GM23248 (cell line): ENCODE results near the gene SLBP. TPM values are rescaled to one million over a fixed set of nuclear protein-coding genes. Genes with fewer than 3 reads are reported as not detected.
"Not testable (repeated sequence)": the region's sequence is repeated elsewhere in the genome, so short reads cannot be mapped to it uniquely, and the experiment has no call there.

Experiments used
- DNase-seq: peaks from one replicate; pipeline ENCODE4 v3.0.0-alpha.2; 2015
- H2AFZ ChIP-seq: fragments of 200-600 bp; sonication (generic); 2 replicates; pipeline ENCODE4 v1.6.1; 2016; ENCODE audit warnings: antibody characterized with exemption
- H3F3A ChIP-seq: fragments of 200-600 bp; sonication (generic); 2 replicates; pipeline ENCODE4 v1.6.1; 2016; ENCODE audit warnings: mild to moderate bottlenecking, antibody characterized with exemption, mixed run types; ENCODE audit not compliant: insufficient read depth
- H3K27ac ChIP-seq: fragments of 200-600 bp; sonication (generic); 2 replicates; pipeline ENCODE4 v1.5.1; 2016; ENCODE audit warnings: mild to moderate bottlenecking
- H3K27me3 ChIP-seq: fragments of 200-600 bp; sonication (generic); replicated peaks from 2 replicates; pipeline ENCODE4 v1.6.1; 2016; ENCODE audit warnings: mild to moderate bottlenecking; ENCODE audit not compliant: insufficient read depth
- H3K36me3 ChIP-seq: fragments of 200-600 bp; sonication (generic); 2 replicates; pipeline ENCODE4 v1.6.1; 2016; ENCODE audit warnings: low read depth, mild to moderate bottlenecking
- H3K4me1 ChIP-seq: fragments of 200-600 bp; sonication (generic); 2 replicates; pipeline ENCODE4 v1.6.1; 2016; ENCODE audit warnings: mild to moderate bottlenecking; ENCODE audit not compliant: insufficient read depth
- H3K4me2 ChIP-seq: fragments of 200-600 bp; sonication (generic); one replicate; pipeline ENCODE4 v1.6.1; 2016; ENCODE audit warnings: mild to moderate bottlenecking; ENCODE audit not compliant: unreplicated experiment
- H3K4me3 ChIP-seq: fragments of 200-600 bp; sonication (generic); 2 replicates; pipeline ENCODE4 v1.5.1; 2016; ENCODE audit warnings: mild to moderate bottlenecking
- H3K79me2 ChIP-seq: fragments of 200-600 bp; sonication (generic); 2 replicates; pipeline ENCODE4 v1.6.1; 2016; ENCODE audit warnings: mild to moderate bottlenecking; ENCODE audit not compliant: insufficient read depth
- H3K9ac ChIP-seq: fragments of 200-600 bp; sonication (generic); 2 replicates; pipeline ENCODE4 v1.6.1; 2016; ENCODE audit warnings: mild to moderate bottlenecking
- H3K9me2 ChIP-seq: fragments of 200-600 bp; sonication (generic); 2 replicates; pipeline ENCODE4 v1.6.1; 2016; ENCODE audit warnings: mixed run types, mild to moderate bottlenecking, moderate library complexity; ENCODE audit not compliant: insufficient read depth
- H3K9me3 ChIP-seq: fragments of 200-600 bp; sonication (generic); one replicate; pipeline ENCODE4 v1.6.1; 2017; ENCODE audit warnings: low read depth
- H4K20me1 ChIP-seq: fragments of 200-600 bp; sonication (generic); 2 replicates; pipeline ENCODE4 v1.6.0; 2016; ENCODE audit not compliant: insufficient read depth
- EZH2 ChIP-seq: fragments of 200-600 bp; sonication (generic); IDR thresholded peaks from 2 replicates; pipeline ENCODE4 v1.6.1; 2018; ENCODE audit warnings: antibody characterized with exemption, mild to moderate bottlenecking; ENCODE audit not compliant: insufficient read depth, poor library complexity, severe bottlenecking
- EZH2phosphoT487 ChIP-seq: fragments of 200-600 bp; sonication (generic); IDR thresholded peaks from 2 replicates; pipeline ENCODE4 v1.6.1; 2018; ENCODE audit warnings: antibody characterized with exemption, moderate library complexity, mild to moderate bottlenecking, low read depth; ENCODE audit not compliant: insufficient read depth
- WGBS, 2 experiments: methylation state at CpG; one replicate each; pipeline ENCODE4 v1.1.6; 2015 to 2017; ENCODE audit warnings: low lambda C conversion rate in 2 of 2, low coverage in 1 of 2; ENCODE audit errors: missing lambda C conversion rate in 2 of 2; 5-methylcytosine and 5-hydroxymethylcytosine counted together
- in situ Hi-C: fragments of 300-500 bp; cut with MboI; formaldehyde crosslinking; loops from 2 replicates; pipeline ENCODE4 v1.15.0; 2020
- polyA plus RNA-seq: library from polyadenylated mRNA; unstranded; fragments of >200 nt; fragmentation: Nextera tagmentation; extraction: Ambion mirVana; gene quantifications from 2 replicates; pipeline ENCODE4 v1.2.1, GENCODE V29; 2016
- total RNA-seq: library from RNA; depleted of rRNA; stranded (reverse); fragments of >200 nt; shearing (Covaris generic); gene quantifications from 2 replicates; pipeline ENCODE4 v1.2.3, GENCODE V29; 2014

SLBP gene
- total and polyA plus RNA-seq, 2 experiments from 2014 or later = 72.7 to 85.8 TPM

GRCh38 chr4:1705732-1706131 is 6.4 kb downstream of the SLBP start:
- TF ChIP-seq EZH2 (no peak), EZH2phosphoT487 (no peak)
- no peak for DNase-seq
- Histone ChIP-seq H3K9ac (no peak overlapping the region), H4K20me1 (0 out of 2 replicates have a peak, but pooled peaks cover 5% of the 10 kb centered on the region), H3K4me1 (peaks cover 8% of the 10 kb centered on the region), H2AFZ (no peak overlapping the region), H3K79me2 (peaks cover 98% of the 10 kb centered on the region), H3F3A (peaks cover 16% of the 10 kb centered on the region; the same call in 1 of the 2 replicates), H3K27me3 (no peaks in the 10 kb centered on the region), H3K36me3 (peaks cover 16% of the 10 kb centered on the region), H3K27ac (no peak overlapping the region), H3K9me3 (no peaks in the 10 kb centered on the region), H3K9me2 (no peaks in the 10 kb centered on the region), H3K4me2 (no peak overlapping the region), H3K4me3 (no peak overlapping the region)
- in situ Hi-C loops = no loop called here
- WGBS, 2 experiments = 94 to 95% methylated on average over 6 of the region's 6 CpGs

GRCh38 chr4:1703867-1704266 is 8.3 kb downstream of the SLBP start:
- Histone ChIP-seq H3F3A (peaks cover 7% of the 10 kb centered on the region; the same call in 1 of the 2 replicates), H3K9me2 (no peaks in the 10 kb centered on the region), H3K4me2 (no peak overlapping the region), H3K27me3 (no peaks in the 10 kb centered on the region), H3K4me1 (no peaks in the 10 kb centered on the region), H3K9ac (no peak overlapping the region), H4K20me1 (0 out of 2 replicates have a peak, but pooled peaks cover 4% of the 10 kb centered on the region), H3K4me3 (no peak overlapping the region), H3K9me3 (no peaks in the 10 kb centered on the region), H3K79me2 (peaks cover 98% of the 10 kb centered on the region), H2AFZ (no peak overlapping the region), H3K27ac (no peak overlapping the region), H3K36me3 (peaks cover 27% of the 10 kb centered on the region)
- in situ Hi-C loops = no loop called here
- WGBS, 2 experiments = 93 to 94% methylated on average over 1 of the region's 1 CpG
- DNase-seq = no peak
- TF ChIP-seq EZH2 (no peak), EZH2phosphoT487 (no peak)

DNA sequence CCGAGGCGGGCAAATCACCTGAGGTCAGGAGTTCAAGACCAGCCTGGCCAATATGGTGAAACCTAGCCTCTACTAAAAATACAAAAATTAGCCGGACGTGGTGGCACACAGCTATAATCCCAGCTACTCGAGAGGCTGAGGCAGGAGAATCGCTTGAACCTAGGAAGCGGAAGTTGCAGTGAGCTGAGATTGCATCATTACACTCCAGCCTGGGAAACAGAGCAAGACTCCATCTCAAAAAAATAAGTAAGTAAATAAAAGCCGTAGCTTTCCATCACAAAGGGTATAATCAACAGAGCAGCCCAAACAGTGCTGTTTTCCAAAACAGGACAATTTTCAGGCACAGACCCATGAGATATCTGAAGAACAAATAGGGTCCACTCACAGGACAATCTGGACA is 10.4 kb downstream of the SLBP start:
- H3K9me3 ChIP-seq, H3K9me2 ChIP-seq, H4K20me1 ChIP-seq, H3F3A ChIP-seq, H3K4me1 ChIP-seq, DNase-seq, H3K27ac ChIP-seq, H3K4me2 ChIP-seq, H2AFZ ChIP-seq, H3K27me3 ChIP-seq, H3K9ac ChIP-seq, H3K4me3 ChIP-seq, in situ Hi-C loops: not testable (repeated sequence)
- Histone ChIP-seq H3K79me2 (peaks cover 95% of the 10 kb centered on the region), H3K36me3 (peaks cover 32% of the 10 kb centered on the region)
- 92 to 97% methylated on average over 8 of the region's 8 CpGs for whole genome bisulfite sequencing, 2 experiments

GRCh38 chr4:1695913-1696312 is 16.2 kb downstream of the SLBP start:
- no peaks in the 10 kb centered on the region for H4K20me1 ChIP-seq
- DNase-seq = no peak
- H3K4me1 ChIP-seq = no peaks in the 10 kb centered on the region
- H2AFZ ChIP-seq = no peak overlapping the region
- no peak overlapping the region for H3K9ac ChIP-seq
- H3F3A ChIP-seq = no peaks in the 10 kb centered on the region; the same call in 1 of the 2 replicates
- H3K79me2 ChIP-seq = peaks cover 37% of the 10 kb centered on the region
- no peak overlapping the region for H3K27ac ChIP-seq
- no peaks in the 10 kb centered on the region for H3K27me3 ChIP-seq
- H3K9me3 ChIP-seq = no peaks in the 10 kb centered on the region
- H3K36me3 ChIP-seq = peaks cover 47% of the 10 kb centered on the region
- WGBS, 2 experiments = 72 to 75% methylated on average over 5 of the region's 5 CpGs
- no peak overlapping the region for H3K4me3 ChIP-seq
- TF ChIP-seq EZH2 (no peak), EZH2phosphoT487 (no peak)
- in situ Hi-C loops = no loop called here
- no peaks in the 10 kb centered on the region for H3K9me2 ChIP-seq
- H3K4me2 ChIP-seq = no peak overlapping the region

DNA sequence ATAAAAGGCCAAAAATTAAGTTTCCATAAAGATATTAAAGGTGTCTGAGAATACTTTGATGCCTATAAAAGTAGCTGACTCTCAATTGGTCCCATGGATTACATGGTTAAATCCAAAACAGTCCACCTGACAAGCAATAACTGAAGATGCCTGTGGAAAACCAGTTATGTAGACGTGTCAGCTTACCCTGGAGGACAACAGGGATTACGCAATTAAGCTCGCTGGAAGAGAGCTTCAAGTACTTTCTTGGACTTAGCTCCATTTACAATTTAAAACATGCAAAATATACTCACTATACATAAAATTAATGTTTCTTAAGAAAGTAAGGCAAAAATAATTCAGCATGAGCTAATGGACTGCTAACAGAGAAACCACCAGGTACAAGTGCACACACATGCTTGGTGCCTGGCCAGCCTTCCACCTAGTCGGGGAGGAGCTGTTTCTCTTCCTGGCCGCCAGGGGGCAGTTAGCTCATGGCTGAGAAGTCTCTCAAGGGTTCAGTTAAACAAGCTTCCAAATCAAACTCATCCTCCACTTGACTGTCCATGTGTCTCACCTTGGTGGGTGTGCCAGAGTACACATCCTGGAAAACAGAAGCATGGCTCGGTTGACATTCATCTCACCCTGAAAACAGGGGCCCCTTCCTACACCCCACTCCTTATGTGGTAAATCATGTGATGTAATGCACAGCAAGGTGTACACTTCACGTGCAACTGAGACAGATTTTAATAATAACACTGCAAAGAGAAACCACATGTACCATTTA is 18.8 kb downstream of the SLBP start:
- no peak for TF ChIP-seq EZH2phosphoT487
- no peak for TF ChIP-seq EZH2
- Histone ChIP-seq H3K36me3 (peaks cover 39% of the 10 kb centered on the region), H2AFZ (no peak overlapping the region), H3K27ac (no peak overlapping the region), H3K27me3 (no peaks in the 10 kb centered on the region), H3K9me3 (no peaks in the 10 kb centered on the region), H3K9me2 (no peaks in the 10 kb centered on the region), H3K4me1 (no peaks in the 10 kb centered on the region), H3K79me2 (peaks cover 11% of the 10 kb centered on the region), H3K9ac (no peak overlapping the region), H3F3A (peaks cover 15% of the 10 kb centered on the region), H3K4me2 (no peak overlapping the region), H3K4me3 (no peak overlapping the region), H4K20me1 (no peaks in the 10 kb centered on the region)
- 50 to 52% methylated on average over 7 of the region's 7 CpGs for WGBS, 2 experiments
- DNase-seq = peak; percentile 80
- in situ Hi-C loops = no loop called here
